GM10266 (cell line): ENCODE measurements around the gene ADAM19.

Experiments used
- DNase-seq: peaks from one replicate; pipeline ENCODE4 v3.0.0; 2012; ENCODE audit errors: extremely low spot score
- TF ChIP-seq, protein P1 (sequence below): IDR thresholded peaks from 2 replicates; pipeline ENCODE4 v1.5.1; 2012; ENCODE audit warnings: mild to moderate bottlenecking, low read depth; ENCODE audit not compliant: control insufficient read depth, insufficient read depth; ENCODE audit errors: missing control alignments

Gene ADAM19

GRCh38 chr5:157594675-157595459 lies 19.3 kb upstream of the ADAM19 start:
- TF ChIP-seq, protein P1, sequence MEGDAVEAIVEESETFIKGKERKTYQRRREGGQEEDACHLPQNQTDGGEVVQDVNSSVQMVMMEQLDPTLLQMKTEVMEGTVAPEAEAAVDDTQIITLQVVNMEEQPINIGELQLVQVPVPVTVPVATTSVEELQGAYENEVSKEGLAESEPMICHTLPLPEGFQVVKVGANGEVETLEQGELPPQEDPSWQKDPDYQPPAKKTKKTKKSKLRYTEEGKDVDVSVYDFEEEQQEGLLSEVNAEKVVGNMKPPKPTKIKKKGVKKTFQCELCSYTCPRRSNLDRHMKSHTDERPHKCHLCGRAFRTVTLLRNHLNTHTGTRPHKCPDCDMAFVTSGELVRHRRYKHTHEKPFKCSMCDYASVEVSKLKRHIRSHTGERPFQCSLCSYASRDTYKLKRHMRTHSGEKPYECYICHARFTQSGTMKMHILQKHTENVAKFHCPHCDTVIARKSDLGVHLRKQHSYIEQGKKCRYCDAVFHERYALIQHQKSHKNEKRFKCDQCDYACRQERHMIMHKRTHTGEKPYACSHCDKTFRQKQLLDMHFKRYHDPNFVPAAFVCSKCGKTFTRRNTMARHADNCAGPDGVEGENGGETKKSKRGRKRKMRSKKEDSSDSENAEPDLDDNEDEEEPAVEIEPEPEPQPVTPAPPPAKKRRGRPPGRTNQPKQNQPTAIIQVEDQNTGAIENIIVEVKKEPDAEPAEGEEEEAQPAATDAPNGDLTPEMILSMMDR = no peak
- no peak for DNase-seq

GRCh38 chr5:157594257-157594656 lies 18.7 kb upstream of the ADAM19 start:
- no peak for DNase-seq
- TF ChIP-seq, protein P1 = no peak

DNA sequence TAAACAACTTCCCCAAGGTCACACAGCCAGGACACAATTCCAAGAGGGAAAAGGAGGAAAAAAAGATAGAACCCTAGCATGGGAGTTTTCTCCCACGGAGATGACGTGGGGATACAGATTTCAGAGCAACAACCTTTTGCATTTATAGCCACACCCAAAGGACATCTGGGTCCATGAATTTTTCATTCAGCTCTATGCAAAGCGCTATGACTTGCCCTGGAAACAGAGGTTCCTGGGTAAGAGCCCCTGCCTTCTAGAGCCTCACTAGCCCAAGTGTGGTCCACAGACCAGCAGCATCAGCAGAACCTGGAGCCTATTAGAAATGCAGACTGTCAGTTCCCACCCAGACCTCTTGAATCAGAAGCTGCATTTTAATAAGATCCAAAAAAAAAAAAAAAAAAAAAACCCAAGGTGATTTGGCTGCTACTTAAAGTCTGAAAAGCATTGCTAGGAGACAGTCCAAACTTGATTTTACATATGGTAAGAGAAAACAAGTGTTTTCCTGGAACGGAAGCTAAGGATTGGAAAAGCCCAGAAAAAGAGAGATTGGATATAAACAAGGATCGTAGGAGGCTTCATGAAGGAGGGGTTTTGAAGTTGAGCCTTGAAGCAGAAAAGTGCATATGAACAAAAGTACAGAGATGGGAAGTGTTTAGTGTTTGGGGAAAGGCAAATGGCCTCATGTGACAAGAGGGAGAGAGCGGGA lies 17.6 kb upstream of the ADAM19 start:
- TF ChIP-seq, protein P1 = no peak
- no peak for DNase-seq

DNA sequence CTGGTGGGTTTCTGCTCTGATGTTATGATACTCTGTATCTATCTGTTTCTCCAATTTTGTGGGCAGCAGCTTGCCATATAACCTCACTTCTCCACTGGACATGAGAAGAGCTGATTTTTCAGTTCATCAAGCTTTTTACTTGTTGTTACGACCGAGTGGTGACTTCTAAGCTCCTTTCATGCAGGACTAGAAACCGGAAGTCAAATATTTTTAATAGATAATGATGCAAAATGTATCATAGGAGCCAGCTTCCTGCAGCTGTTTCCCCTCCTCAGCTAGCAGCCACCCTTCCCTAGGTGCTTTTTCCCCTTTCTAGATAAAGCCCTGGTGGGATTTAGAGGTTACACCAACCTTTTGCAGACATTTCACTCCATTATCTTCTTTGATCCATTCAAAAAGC lies 17.0 kb upstream of the ADAM19 start:
- no peak for DNase-seq
- TF ChIP-seq, protein P1 = no peak

GRCh38 chr5:157590478-157590877 lies 14.9 kb upstream of the ADAM19 start:
- TF ChIP-seq, protein P1 = no peak
- DNase-seq = no peak

- TF ChIP-seq, protein P1 = no peak
- no peak for DNase-seq
Measured at GRCh38 chr5:157584628-157585027, 9.1 kb upstream of the ADAM19 start.
